Activated T-helper 17 cell treated with anti-CD3 and anti-CD28 coated beads, Interleukin-2, amount 50 U/mL, for 72 hours (primary cell): ENCODE measurements around the gene RSAD2. TPM values are rescaled to one million over a fixed set of nuclear protein-coding genes. Genes with fewer than 3 reads are reported as not detected.

Source experiments
- ATAC-seq: fragments of 150-1000 bp; cut with Tn5 transposase; replicated peaks from 2 replicates; pipeline ENCODE4 v1.10.0; 2021; ENCODE audit warnings: mild to moderate bottlenecking, moderate library complexity
- H3K27ac Mint-ChIP-seq: one replicate; pipeline ENCODE4 v1.8.0; 2022; ENCODE audit warnings: mixed read lengths
- H3K27me3 Mint-ChIP-seq: one replicate; pipeline ENCODE4 v1.8.0; 2022; ENCODE audit warnings: mixed read lengths
- H3K36me3 Mint-ChIP-seq: one replicate; pipeline ENCODE4 v1.8.0; 2022; ENCODE audit warnings: low read depth, mild to moderate bottlenecking, mixed read lengths
- H3K4me1 Mint-ChIP-seq: one replicate; pipeline ENCODE4 v1.8.0; 2022; ENCODE audit warnings: mixed read lengths
- H3K4me3 Mint-ChIP-seq: one replicate; pipeline ENCODE4 v1.8.0; 2022; ENCODE audit warnings: mild to moderate bottlenecking, mixed read lengths
- H3K9me3 Mint-ChIP-seq: one replicate; pipeline ENCODE4 v1.8.0; 2022; ENCODE audit warnings: mixed read lengths
- total RNA-seq, 2 donors: library from RNA; stranded (reverse); gene quantifications; one replicate each; pipeline ENCODE4 v1.2.3, GENCODE V29; 2022

The RSAD2 gene, protein sequence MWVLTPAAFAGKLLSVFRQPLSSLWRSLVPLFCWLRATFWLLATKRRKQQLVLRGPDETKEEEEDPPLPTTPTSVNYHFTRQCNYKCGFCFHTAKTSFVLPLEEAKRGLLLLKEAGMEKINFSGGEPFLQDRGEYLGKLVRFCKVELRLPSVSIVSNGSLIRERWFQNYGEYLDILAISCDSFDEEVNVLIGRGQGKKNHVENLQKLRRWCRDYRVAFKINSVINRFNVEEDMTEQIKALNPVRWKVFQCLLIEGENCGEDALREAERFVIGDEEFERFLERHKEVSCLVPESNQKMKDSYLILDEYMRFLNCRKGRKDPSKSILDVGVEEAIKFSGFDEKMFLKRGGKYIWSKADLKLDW
- 1 to 10 TPM; 2.8 to 4.5 TPM for total RNA-seq

DNA sequence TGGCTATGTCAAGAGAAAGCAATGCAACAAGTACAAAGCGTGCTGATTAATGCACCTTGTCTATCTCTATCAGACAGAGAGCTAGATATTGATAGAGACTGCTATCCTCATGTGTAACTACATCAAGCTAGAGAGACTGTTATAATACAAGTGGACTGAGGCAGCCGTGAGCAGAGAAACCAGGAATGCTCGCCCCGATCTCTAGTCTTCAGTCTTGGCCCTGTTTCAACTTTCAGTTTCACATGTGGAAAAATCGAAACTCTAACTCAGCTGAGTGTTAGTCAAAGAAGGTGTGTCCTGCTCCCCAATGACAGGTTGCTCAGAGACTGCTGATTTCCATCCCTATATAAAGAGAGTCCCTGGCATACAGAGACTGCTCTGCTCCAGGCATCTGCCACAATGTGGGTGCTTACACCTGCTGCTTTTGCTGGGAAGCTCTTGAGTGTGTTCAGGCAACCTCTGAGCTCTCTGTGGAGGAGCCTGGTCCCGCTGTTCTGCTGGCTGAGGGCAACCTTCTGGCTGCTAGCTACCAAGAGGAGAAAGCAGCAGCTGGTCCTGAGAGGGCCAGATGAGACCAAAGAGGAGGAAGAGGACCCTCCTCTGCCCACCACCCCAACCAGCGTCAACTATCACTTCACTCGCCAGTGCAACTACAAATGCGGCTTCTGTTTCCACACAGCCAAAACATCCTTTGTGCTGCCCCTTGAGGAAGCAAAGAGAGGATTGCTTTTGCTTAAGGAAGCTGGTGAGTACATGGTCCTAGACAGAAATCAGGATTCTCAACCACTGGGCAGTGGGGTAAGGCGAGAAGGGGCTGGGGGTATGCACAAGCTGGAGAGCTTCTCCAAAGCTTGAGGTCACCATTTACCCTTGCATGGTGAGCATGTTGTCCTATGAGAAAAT is at the start of gene RSAD2:
Gene RSAD2 (plus strand): TSS at position 376 of the 903 bp plus-strand sequence. CDS start 24 bp downstream, at position 400.
- H3K27me3 Mint-ChIP-seq = no peaks in the 10 kb centered on the region
- no peaks in the 10 kb centered on the region for H3K9me3 Mint-ChIP-seq
- H3K27ac Mint-ChIP-seq = peak within 1 kb of the TSS; percentile 23
- H3K4me3 Mint-ChIP-seq = peak within 1 kb of the TSS; percentile 78
- peak; percentile 94 for ATAC-seq
- H3K36me3 Mint-ChIP-seq = no peaks in the 10 kb centered on the region
- peaks cover 24% of the 10 kb centered on the region for H3K4me1 Mint-ChIP-seq

DNA sequence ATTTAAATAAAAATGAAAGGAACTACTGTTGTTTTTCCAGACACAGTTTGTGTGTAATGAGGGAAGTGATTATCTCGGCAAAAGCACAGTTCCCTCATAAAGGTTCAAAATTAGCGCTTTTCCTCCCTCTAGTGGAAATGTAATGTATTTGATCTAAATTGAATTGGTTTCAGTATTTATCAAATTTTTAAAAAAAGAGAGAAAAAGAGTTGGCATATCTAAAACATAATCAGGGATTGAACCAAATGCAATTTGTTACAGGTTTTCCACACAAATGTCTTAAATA is 49.3 kb upstream of the RSAD2 start:
- Mint-ChIP-seq H3K4me3 (no peak overlapping the region), H3K36me3 (no peaks in the 10 kb centered on the region), H3K4me1 (no peaks in the 10 kb centered on the region), H3K9me3 (peaks cover 5% of the 10 kb centered on the region), H3K27ac (no peak overlapping the region), H3K27me3 (no peaks in the 10 kb centered on the region)
- no peak for ATAC-seq

DNA sequence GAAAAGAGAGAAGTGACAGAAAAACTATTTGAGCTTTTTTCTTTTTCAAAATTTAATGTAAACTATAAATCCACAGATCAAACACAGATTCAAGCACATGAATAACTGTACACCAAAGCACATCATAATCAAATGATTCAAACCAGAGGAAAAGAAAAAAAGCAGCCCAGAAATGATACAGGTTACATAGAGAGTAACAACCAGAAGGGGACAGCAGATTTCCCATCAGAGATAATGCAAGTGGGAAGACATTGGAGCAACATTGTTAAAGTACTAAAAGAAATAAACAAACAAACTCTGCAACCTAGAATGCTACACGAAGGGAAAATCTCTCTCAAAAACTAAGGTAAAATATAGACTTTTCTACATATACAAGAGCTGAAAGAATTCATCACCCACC is 46.3 kb upstream of the RSAD2 start:
- Mint-ChIP-seq H3K27me3 (no peaks in the 10 kb centered on the region), H3K4me1 (no peaks in the 10 kb centered on the region), H3K4me3 (no peak overlapping the region), H3K27ac (no peak overlapping the region), H3K36me3 (no peaks in the 10 kb centered on the region), H3K9me3 (peaks cover 9% of the 10 kb centered on the region)
- no peak for ATAC-seq

- Mint-ChIP-seq H3K36me3 (no peaks in the 10 kb centered on the region), H3K4me3 (peak overlapping the region; percentile 64), H3K27ac (peak overlapping the region; percentile 92), H3K27me3 (no peaks in the 10 kb centered on the region), H3K4me1 (no peaks in the 10 kb centered on the region), H3K9me3 (peaks cover 9% of the 10 kb centered on the region)
- ATAC-seq = no peak
Measured at GRCh38 chr2:6832596-6833299, 44.8 kb upstream of the RSAD2 start.

DNA sequence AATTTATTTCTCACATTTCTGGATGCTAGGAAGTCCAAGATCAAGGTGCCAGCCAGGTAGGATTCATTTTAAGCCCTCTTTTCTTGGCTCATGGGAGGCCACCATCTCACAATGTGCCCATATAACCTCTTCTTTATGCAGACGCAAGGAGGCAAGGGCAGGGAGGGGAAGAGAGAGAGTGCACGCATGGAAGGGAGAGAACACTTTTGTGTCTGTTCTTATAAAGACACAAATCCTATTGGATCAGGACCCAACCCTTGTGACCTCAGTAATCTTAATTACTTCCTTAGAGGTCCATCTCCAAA is 44.3 kb upstream of the RSAD2 start:
- Mint-ChIP-seq H3K9me3 (peaks cover 9% of the 10 kb centered on the region), H3K4me1 (no peaks in the 10 kb centered on the region), H3K27ac (peak overlapping the region; percentile 92), H3K4me3 (peak overlapping the region; percentile 64), H3K27me3 (no peaks in the 10 kb centered on the region), H3K36me3 (no peaks in the 10 kb centered on the region)
- no peak for ATAC-seq

DNA sequence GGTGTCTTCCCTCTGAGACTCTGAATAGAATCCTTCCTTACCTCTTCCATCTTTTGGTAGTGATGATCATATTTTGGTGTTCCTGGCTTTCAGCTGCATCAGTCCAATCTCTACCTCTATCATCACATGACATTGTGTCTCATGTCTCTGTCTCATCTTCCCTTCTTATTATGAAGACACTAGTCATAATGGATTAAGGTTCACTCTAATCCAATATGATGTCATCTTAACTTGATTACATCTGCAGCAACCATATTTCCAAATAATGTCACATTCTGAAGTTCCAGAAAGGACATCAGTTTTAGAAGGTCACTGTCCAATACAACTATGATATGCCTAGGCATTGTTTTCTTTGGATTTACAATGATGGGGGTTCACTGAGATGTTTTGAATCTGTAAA is 43.4 kb upstream of the RSAD2 start:
- Mint-ChIP-seq H3K36me3 (no peaks in the 10 kb centered on the region), H3K9me3 (peaks cover 14% of the 10 kb centered on the region), H3K27ac (no peak overlapping the region), H3K4me3 (no peak overlapping the region), H3K4me1 (no peaks in the 10 kb centered on the region), H3K27me3 (no peaks in the 10 kb centered on the region)
- ATAC-seq = no peak

GRCh38 chr2:6835467-6835866 is 42.1 kb upstream of the RSAD2 start:
- no peaks in the 10 kb centered on the region for H3K27me3 Mint-ChIP-seq
- no peak overlapping the region for H3K4me3 Mint-ChIP-seq
- H3K27ac Mint-ChIP-seq = no peak overlapping the region
- no peaks in the 10 kb centered on the region for H3K36me3 Mint-ChIP-seq
- peaks cover 14% of the 10 kb centered on the region for H3K9me3 Mint-ChIP-seq
- ATAC-seq = peak; percentile 87
- no peaks in the 10 kb centered on the region for H3K4me1 Mint-ChIP-seq

GRCh38 chr2:6838673-6839319 is 38.8 kb upstream of the RSAD2 start:
- no peak overlapping the region for H3K27ac Mint-ChIP-seq
- no peaks in the 10 kb centered on the region for H3K27me3 Mint-ChIP-seq
- no peak for ATAC-seq
- no peaks in the 10 kb centered on the region for H3K36me3 Mint-ChIP-seq
- H3K4me3 Mint-ChIP-seq = no peak overlapping the region
- H3K4me1 Mint-ChIP-seq = no peaks in the 10 kb centered on the region
- H3K9me3 Mint-ChIP-seq = peaks cover 14% of the 10 kb centered on the region

- ATAC-seq = no peak
- no peaks in the 10 kb centered on the region for H3K27me3 Mint-ChIP-seq
- H3K4me1 Mint-ChIP-seq = no peaks in the 10 kb centered on the region
- no peak overlapping the region for H3K27ac Mint-ChIP-seq
- H3K36me3 Mint-ChIP-seq = peaks cover 14% of the 10 kb centered on the region
- peaks cover 28% of the 10 kb centered on the region for H3K9me3 Mint-ChIP-seq
- H3K4me3 Mint-ChIP-seq = no peak overlapping the region
Measured at GRCh38 chr2:6841537-6842287, 35.9 kb upstream of the RSAD2 start.

DNA sequence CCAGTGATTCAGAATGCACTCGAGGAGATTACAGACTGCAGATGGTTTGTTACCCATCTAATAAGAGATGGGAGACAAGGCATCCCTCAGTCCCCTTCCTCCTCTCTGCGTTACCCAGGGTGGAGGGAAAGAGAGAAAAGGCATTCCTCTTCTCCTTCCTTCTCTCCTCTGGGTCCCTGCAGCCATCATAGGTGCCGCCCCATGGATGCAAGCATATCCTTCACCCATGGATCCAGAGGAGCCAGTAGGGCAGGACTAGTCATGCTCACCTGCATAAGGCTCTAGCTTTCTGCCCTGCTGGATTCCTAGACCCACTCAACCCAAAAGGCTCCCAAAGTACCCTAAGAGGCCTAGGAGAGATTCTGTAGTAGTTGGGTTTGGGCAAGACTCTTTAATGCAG is 32.3 kb upstream of the RSAD2 start:
- ATAC-seq = no peak
- Mint-ChIP-seq H3K9me3 (peaks cover 38% of the 10 kb centered on the region), H3K27ac (no peak overlapping the region)

GRCh38 chr2:6845903-6846302 is 31.7 kb upstream of the RSAD2 start:
- no peak for ATAC-seq
- Mint-ChIP-seq H3K27ac (no peak overlapping the region), H3K4me3 (no peak overlapping the region), H3K9me3 (peaks cover 38% of the 10 kb centered on the region), H3K4me1 (no peaks in the 10 kb centered on the region), H3K27me3 (no peaks in the 10 kb centered on the region), H3K36me3 (peaks cover 52% of the 10 kb centered on the region)

More for the DNA sequence above, 32.3 kb upstream of the RSAD2 start:
- Mint-ChIP-seq H3K4me1 (no peaks in the 10 kb centered on the region), H3K27me3 (no peaks in the 10 kb centered on the region), H3K4me3 (no peak overlapping the region), H3K36me3 (peaks cover 46% of the 10 kb centered on the region)

DNA sequence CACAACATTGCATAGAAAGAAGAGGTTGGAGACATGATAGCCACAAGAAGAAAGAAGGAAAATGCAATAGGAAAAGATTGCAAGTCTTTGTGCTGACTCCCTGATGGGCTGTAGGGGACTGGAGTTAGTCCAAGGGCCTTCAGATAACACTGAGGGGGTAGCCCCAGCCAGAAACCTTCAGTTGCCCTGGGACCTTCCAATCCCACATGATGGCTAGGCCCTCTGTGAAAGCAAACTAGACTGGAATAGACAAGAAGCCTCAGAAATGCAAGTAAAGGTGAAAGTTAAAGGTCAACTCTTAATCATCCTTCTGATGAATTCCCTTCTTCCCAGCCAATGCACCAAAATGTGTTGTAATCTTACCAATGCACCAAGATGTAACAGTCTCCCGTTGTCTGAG is 31.0 kb upstream of the RSAD2 start:
- H3K27me3 Mint-ChIP-seq = no peaks in the 10 kb centered on the region
- peaks cover 38% of the 10 kb centered on the region for H3K9me3 Mint-ChIP-seq
- ATAC-seq = no peak
- no peaks in the 10 kb centered on the region for H3K4me1 Mint-ChIP-seq
- no peak overlapping the region for H3K4me3 Mint-ChIP-seq
- peaks cover 57% of the 10 kb centered on the region for H3K36me3 Mint-ChIP-seq
- H3K27ac Mint-ChIP-seq = no peak overlapping the region

GRCh38 chr2:6846967-6847681 is 30.5 kb upstream of the RSAD2 start:
- Mint-ChIP-seq H3K36me3 (peaks cover 60% of the 10 kb centered on the region), H3K27me3 (no peaks in the 10 kb centered on the region), H3K4me3 (no peak overlapping the region), H3K27ac (no peak overlapping the region), H3K9me3 (peaks cover 38% of the 10 kb centered on the region), H3K4me1 (no peaks in the 10 kb centered on the region)
- no peak for ATAC-seq
